Right ventricle myocardium inferior (tissue), 1 donor: ENCODE data around the gene ZSCAN22. TPM values are rescaled to one million over a fixed set of nuclear protein-coding genes. Genes with fewer than 3 reads are reported as not detected.

ENCODE experiments used
- ATAC-seq: fragments of 200-7000 bp; cut with Tn5 transposase; one replicate; pipeline ENCODE4 v1.9.1; 2020; ENCODE audit warnings: mild to moderate bottlenecking, moderate library complexity
- DNase-seq: peaks from one replicate; pipeline ENCODE4 v3.0.0; 2021; ENCODE audit errors: missing footprints
- intact Hi-C: fragments of 100-400 bp; cut with DNase I; formaldehyde crosslinking; loops from one replicate; pipeline ENCODE4 v1.11.0; 2022
- long read RNA-seq: library from polyadenylated mRNA; unstranded; transcript quantifications from one replicate; pipeline ENCODE4 v2.0.0, GENCODE V29; 2021
- total RNA-seq: library from RNA; stranded (reverse); fragmentation: NEBNext Ultra II Directional; extraction: Animal tissue kit (Norgen Biotek cat#: 25700); gene quantifications from one replicate; pipeline ENCODE4 v1.2.1, GENCODE V29; 2021
- donor health status: DM: no; HTN: yes; CAD: no; lungs with severe emphysema.

ZSCAN22 gene
- 1.8 TPM for total RNA-seq
- long read RNA-seq, full-length matches to known transcripts, result 2 of 4 reads
- long read RNA-seq, partial matches to known transcripts, result 0 of 4 reads
- long read RNA-seq, other reads (novel, unspliced or antisense), result 2 of 4 reads

GRCh38 chr19:58326914-58327726 lies at the start of gene ZSCAN22:
Gene ZSCAN22, plus strand, starts transcription at chr19:58326994. Its CDS starts 7,809 bp downstream, at chr19:58334803.
- intact Hi-C loops, result loop anchor here (1.0 to 2.0 kb wide), 2 partner anchors 35 to 54 kb away; partner anchors contain the start of genes ZNF497 and ZNF837
- ATAC-seq (peak; percentile 97), DNase-seq (peak; percentile 99)

GRCh38 chr19:58277197-58277596 lies 49.6 kb upstream of the ZSCAN22 start:
- DNase-seq (no peak), ATAC-seq (no peak)
- intact Hi-C loops, result no loop called here

GRCh38 chr19:58277748-58278540 lies 48.9 kb upstream of the ZSCAN22 start:
- intact Hi-C loops, result loop anchor here (1.0 kb wide), 1 partner anchor 95 kb away; the partner anchor contains the start of gene ZNF274
- ATAC-seq, result peak; percentile 4
- no peak for DNase-seq

- ATAC-seq, result peak; percentile 96
- peak; percentile 98 for DNase-seq
- intact Hi-C loops, result loop anchor here (1.0 kb wide), 1 partner anchor 95 kb away; the partner anchor contains the start of gene ZNF274
Measured at GRCh38 chr19:58278541-58279041, 48.2 kb upstream of the ZSCAN22 start, which contains the start of gene ZNF8. Gene ZNF8, plus strand, starts transcription at chr19:58278955. Its CDS starts 127 bp downstream, at chr19:58279082.

- DNase-seq, result peak; percentile 89
- intact Hi-C loops, result no loop called here
- peak; percentile 76 for ATAC-seq
Measured at GRCh38 chr19:58279042-58279924, 47.5 kb upstream of the ZSCAN22 start.

- intact Hi-C loops, result no loop called here
- no peak for ATAC-seq
Measured at GRCh38 chr19:58279925-58280316, 46.9 kb upstream of the ZSCAN22 start.

GRCh38 chr19:58284199-58284598 lies 42.6 kb upstream of the ZSCAN22 start:
- intact Hi-C loops, result no loop called here
- ATAC-seq, result no peak
- no peak for DNase-seq

More at GRCh38 chr19:58279925-58280316, 46.9 kb upstream of the ZSCAN22 start:
- DNase-seq, result no peak

GRCh38 chr19:58291943-58292342 lies 34.9 kb upstream of the ZSCAN22 start:
- ATAC-seq, result no peak
- DNase-seq, result no peak
- intact Hi-C loops, result no loop called here

- intact Hi-C loops, result no loop called here
- no peak for DNase-seq
- no peak for ATAC-seq
Measured at GRCh38 chr19:58294743-58295374, 31.9 kb upstream of the ZSCAN22 start.

GRCh38 chr19:58296104-58296503 lies 30.7 kb upstream of the ZSCAN22 start:
- DNase-seq, result no peak
- no peak for ATAC-seq
- intact Hi-C loops, result no loop called here

- ATAC-seq (no peak), DNase-seq (no peak)
- intact Hi-C loops, result loop anchor here (10.0 kb wide), 1 partner anchor 76 kb away; the partner anchor contains the start of gene ZNF544
Measured at GRCh38 chr19:58300620-58301019, 26.2 kb upstream of the ZSCAN22 start.

- no peak for ATAC-seq
- intact Hi-C loops, result loop anchor here (10.0 kb wide), 1 partner anchor 79 kb away; the partner anchor contains the start of gene ZNF544
- DNase-seq, result no peak
Measured at GRCh38 chr19:58304255-58304654, 22.5 kb upstream of the ZSCAN22 start.

GRCh38 chr19:58304748-58305064 lies 22.1 kb upstream of the ZSCAN22 start:
- intact Hi-C loops, result loop anchor here (10.0 kb wide), 1 partner anchor 80 kb away; the partner anchor contains the start of gene ZNF544
- DNase-seq (no peak), ATAC-seq (peak; percentile 4)

- ATAC-seq (peak; percentile 100), DNase-seq (peak; percentile 99)
- intact Hi-C loops, result loop anchor here (10.0 kb wide), 1 partner anchor 80 kb away; the partner anchor contains the start of gene ZNF544
Measured at GRCh38 chr19:58305065-58305931, 21.5 kb upstream of the ZSCAN22 start, which contains the start of gene ERVK3-1. Gene ERVK3-1, plus strand, starts transcription at chr19:58305377. Its CDS starts 6,792 bp downstream, at chr19:58312169.

GRCh38 chr19:58305932-58306323 lies 20.9 kb upstream of the ZSCAN22 start:
- DNase-seq (no peak), ATAC-seq (no peak)
- intact Hi-C loops, result loop anchor here (10.0 kb wide), 1 partner anchor 81 kb away; the partner anchor contains the start of gene ZNF544

- intact Hi-C loops, result loop anchor here (10.0 kb wide), 1 partner anchor 83 kb away; the partner anchor contains the start of gene ZNF544
- DNase-seq, result no peak
- no peak for ATAC-seq
Measured at GRCh38 chr19:58307736-58308135, 19.1 kb upstream of the ZSCAN22 start.
